Cerebellar nuclear complex (tissue), 1 donor: ENCODE results near the gene C9orf78.
"Not testable (repeated sequence)": the region's sequence is repeated elsewhere in the genome, so short reads cannot be mapped to it uniquely, and the experiment has no call there.

Source experiments
- DNase-seq, 2 experiments: peaks; one replicate each; lab custom pipeline; 2025; lab: John Stamatoyannopoulos, UW

C9orf78 gene

GRCh38 chr9:129810788-129811187 lies 24.3 kb downstream of the C9orf78 start:
- DNase-seq: no peak

- DNase-seq: no peak
These were observed 25.0 kb downstream of the C9orf78 start for GRCh38 chr9:129810116-129810515.

GRCh38 chr9:129809346-129809745 lies 25.7 kb downstream of the C9orf78 start:
- no peak for DNase-seq

GRCh38 chr9:129806061-129806460 lies 29.0 kb downstream of the C9orf78 start:
- DNase-seq: no peak

DNA sequence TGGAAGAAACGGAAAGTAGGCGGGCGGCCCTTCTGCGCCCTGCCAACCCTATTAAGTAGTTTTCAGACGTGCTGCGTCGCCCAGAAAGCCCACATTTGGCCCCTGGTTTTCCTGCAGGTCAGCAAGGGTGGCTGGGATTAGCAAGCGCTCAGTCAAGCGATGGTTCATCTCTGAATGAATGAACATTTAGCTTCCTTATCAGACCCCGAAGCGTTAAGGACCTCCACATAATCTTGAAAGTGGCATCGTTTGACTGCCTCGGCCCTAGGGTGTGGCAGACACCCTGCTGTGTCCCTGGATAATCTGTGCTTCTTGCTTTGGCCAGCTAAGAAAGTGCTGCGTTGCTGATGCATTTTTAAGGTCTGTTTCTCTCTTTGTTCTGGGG lies 31.4 kb downstream of the C9orf78 start:
- DNase-seq: no peak

- DNase-seq: peak; percentile 62 to 84
These were observed 32.0 kb downstream of the C9orf78 start, which contains the start of gene TOR1B for GRCh38 chr9:129802833-129803675. Gene TOR1B (plus strand): TSS chr9:129803184. CDS start chr9:129803213, 29 bp downstream.

DNA sequence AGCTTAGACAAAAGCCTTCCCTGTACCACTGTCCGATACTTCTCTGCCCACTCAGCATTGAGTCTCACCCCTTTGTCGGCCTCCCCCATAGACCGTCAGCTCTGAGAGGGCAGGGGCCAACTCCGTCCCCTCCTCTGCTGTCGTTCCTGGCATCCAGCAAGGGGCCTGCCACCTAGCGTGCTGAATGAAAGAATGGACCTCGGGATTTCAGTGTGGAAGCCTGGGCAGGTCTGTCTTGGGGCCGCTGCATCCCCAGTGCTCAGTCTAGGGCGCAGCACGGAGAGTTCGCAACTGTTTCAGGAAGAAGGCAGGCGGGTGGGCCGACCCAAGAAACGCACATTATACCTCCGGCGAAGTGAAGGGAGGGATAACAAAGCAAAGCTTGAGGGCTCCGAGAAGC lies 33.6 kb downstream of the C9orf78 start:
- DNase-seq: no peak

GRCh38 chr9:129798973-129799372 lies 36.1 kb downstream of the C9orf78 start:
- DNase-seq: no peak

DNA sequence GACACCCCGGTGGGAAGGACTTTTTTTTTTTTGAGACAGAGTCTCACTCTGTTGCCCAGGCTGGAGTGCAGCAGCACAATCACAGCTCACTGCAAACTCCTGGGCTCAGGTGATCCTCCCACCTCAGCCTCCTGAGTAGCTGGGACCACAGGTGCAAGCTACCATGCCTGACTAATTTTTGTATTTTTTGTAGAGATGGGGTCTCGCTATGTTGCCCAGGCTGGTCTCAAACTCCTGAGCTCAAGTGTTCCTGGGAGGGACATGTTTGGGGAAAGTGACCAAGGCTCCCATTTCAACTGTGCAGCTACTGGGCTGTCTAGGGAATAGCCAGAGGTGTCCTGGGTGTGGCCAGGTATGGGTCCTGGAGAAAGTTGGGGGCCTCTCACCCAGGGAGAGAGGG lies 39.0 kb downstream of the C9orf78 start:
- not testable (repeated sequence) for DNase-seq

GRCh38 chr9:129794549-129794948 lies 40.5 kb downstream of the C9orf78 start:
- no peak for DNase-seq

DNA sequence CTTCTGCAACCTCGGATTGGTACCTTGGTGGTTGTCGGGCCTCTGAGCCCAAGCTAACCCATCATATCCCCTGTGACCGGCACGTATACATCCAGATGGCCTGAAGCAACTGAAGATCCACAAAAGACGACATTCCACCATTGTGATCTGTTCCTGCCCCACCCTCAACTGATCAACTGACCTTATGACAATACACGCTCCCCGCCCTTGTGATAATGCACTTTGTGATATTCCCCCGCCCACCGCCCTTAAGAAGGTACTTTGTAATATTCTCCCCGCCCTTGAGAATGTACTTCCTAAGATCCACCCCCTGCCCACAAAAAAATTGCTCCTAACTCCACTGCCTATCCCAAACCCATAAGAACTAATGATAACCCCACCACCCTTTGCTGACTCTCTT lies 48.6 kb downstream of the C9orf78 start:
- DNase-seq: no peak

DNA sequence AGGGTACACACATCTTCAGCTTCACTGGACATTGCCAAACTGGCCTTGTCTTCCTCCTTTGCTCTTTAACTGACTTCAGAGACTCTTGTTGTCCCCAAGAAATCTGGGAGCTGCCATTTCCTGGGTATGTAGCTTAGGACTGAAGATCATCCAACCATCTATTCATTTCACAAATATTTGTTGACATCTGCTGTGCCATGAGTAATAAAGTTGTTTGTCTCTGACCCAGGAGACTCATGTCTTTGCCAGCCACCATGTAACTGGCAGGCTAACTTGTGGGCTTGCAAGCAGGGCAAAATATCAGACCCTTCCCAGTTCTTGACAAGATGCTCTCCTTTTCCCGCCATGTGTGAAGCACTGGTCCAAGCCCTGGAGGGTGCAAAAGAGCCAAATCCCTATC lies 49.2 kb downstream of the C9orf78 start:
- no peak for DNase-seq

GRCh38 chr9:129784970-129785369 lies 50.1 kb downstream of the C9orf78 start:
- DNase-seq: not testable (repeated sequence)

GRCh38 chr9:129783516-129784361 lies 51.3 kb downstream of the C9orf78 start:
- peak in 1 of 2 experiments; percentile 19 for DNase-seq

GRCh38 chr9:129781981-129782380 lies 53.1 kb downstream of the C9orf78 start:
- DNase-seq: no peak

DNA sequence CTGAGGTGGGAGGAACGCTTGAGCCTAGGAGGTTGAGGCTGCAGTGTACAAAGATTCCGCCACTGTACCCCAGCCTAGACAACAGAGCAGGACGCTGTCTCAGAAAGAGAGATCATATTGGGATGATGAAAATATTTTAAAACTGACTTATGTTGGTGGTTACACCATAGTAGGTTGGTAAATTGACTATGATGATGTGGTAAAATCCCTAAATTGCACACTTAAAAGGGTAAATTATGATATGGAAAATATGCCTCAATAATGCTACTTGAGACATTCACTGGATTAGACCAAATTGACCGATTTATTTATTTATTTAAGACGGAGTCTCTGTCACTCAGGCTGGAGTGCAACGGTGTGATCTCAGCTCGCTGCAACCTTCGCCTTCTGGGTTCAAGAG lies 53.9 kb downstream of the C9orf78 start:
- no peak for DNase-seq

DNA sequence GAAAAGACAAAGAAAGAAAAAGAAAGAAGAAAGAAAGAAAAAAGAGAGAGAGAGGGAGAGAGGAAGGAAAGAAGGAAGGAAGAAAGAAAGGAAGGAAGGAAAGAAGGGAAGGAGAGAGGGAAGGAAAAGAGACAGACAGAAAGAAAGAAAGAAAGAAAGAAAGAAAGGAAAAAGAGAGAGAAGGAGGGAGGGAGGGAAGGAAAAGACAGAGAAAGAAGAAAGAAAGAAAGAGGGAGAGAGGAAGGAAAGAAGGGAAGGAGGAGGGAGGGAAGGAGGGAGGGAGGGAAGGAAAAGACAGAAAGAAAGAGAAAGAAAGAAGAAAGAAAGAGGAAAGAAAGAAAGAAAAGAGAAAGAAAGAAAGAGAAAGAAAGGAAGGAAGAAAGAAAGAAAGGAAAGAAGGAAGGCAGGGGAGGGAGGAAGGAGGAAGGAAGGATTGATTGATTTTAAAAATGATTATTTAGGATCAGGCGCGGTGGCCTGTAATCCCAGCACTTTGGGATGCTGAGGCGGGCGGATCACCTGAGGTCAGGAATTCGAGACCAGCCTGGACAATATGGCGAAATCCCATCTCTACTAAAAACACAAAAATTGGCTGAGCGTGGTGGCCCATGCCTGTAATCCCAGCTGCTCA lies 55.4 kb downstream of the C9orf78 start:
- DNase-seq: no peak

GRCh38 chr9:129778469-129778868 lies 56.6 kb downstream of the C9orf78 start:
- DNase-seq: no peak

GRCh38 chr9:129777769-129778130 lies 57.3 kb downstream of the C9orf78 start:
- no peak for DNase-seq
